ENCODE results near the gene SPEG. TPM values are rescaled to one million over a fixed set of nuclear protein-coding genes. Genes with fewer than 3 reads are reported as not detected.

SPEG gene
- total RNA-seq, 1 donor from 2014 or later = 6.1 TPM

DNA sequence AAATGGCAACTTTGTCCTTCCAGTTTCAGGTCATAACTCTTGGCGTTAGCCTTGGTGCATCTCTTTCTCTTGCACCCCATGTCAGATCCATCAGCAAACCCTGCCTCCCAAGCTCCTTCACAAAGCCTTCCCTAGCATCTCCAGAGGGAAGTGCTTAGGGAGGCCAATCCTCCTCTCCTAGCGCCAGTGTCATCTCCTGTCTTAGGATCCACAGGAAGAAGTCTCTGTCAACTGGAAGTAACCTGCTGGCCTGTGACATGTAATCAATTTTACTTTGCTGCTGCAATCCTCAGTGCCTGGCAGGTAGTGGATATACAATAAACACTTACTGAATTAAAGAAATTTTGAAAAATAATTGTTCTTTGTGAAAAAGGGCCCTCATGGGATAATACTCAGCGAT, 39.0 kb upstream of the SPEG start:
- H3K27me3 Mint-ChIP-seq (ENCODE audit: unreplicated experiment) = peaks cover 2% of the 10 kb centered on the region
- no peak overlapping the region for H3K27ac Mint-ChIP-seq (ENCODE audit: unreplicated experiment)

DNA sequence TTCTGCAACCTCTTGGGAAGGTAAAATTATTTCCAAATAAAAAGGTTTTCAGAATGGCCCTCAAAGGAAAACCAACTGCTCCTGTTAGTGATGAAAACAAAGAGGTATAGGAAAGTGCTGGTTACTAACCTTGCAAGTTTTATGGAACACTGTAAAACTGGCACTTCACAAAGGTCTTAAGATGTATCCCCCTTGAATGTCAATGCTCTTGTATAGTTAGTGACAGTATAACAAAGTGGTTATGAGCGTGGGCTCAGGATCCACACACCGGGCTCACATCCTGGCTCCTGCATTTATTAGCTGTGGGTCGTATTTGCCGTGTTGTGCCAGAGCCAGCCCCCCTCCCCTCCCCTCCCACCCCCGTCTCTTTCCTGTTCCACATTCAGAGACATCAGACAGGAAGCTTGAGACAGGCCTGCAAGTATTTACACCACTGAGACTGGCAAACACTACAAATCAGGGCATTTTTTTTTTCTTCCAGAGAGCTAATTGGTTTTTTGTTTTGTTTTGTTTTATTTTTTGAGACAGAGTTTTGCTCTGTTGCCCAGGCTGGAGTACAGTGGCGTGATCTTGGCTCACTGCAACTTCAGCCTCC, 37.7 kb upstream of the SPEG start:
- Mint-ChIP-seq H3K36me3 (ENCODE audit: low read depth, unreplicated experiment) (no peaks in the 10 kb centered on the region), H3K9me3 (ENCODE audit: unreplicated experiment) (no peaks in the 10 kb centered on the region), H3K4me3 (ENCODE audit: unreplicated experiment) (no peak overlapping the region), H3K27ac (ENCODE audit: unreplicated experiment) (peak overlapping the region; percentile 54), H3K4me1 (ENCODE audit: unreplicated experiment) (peaks cover under 1% of the 10 kb centered on the region), H3K27me3 (ENCODE audit: unreplicated experiment) (peaks cover 2% of the 10 kb centered on the region)
- no peak for DNase-seq (ENCODE audit: low spot score)
- TF ChIP-seq, protein P1, sequence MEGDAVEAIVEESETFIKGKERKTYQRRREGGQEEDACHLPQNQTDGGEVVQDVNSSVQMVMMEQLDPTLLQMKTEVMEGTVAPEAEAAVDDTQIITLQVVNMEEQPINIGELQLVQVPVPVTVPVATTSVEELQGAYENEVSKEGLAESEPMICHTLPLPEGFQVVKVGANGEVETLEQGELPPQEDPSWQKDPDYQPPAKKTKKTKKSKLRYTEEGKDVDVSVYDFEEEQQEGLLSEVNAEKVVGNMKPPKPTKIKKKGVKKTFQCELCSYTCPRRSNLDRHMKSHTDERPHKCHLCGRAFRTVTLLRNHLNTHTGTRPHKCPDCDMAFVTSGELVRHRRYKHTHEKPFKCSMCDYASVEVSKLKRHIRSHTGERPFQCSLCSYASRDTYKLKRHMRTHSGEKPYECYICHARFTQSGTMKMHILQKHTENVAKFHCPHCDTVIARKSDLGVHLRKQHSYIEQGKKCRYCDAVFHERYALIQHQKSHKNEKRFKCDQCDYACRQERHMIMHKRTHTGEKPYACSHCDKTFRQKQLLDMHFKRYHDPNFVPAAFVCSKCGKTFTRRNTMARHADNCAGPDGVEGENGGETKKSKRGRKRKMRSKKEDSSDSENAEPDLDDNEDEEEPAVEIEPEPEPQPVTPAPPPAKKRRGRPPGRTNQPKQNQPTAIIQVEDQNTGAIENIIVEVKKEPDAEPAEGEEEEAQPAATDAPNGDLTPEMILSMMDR (IDR thresholded peaks at IDR 0.05; ENCODE audit: unreplicated experiment) = no peak

More for the DNA sequence above, 39.0 kb upstream of the SPEG start:
- no peak for DNase-seq (ENCODE audit: low spot score)
- H3K36me3 Mint-ChIP-seq (ENCODE audit: low read depth, unreplicated experiment) = no peaks in the 10 kb centered on the region
- no peaks in the 10 kb centered on the region for H3K9me3 Mint-ChIP-seq (ENCODE audit: unreplicated experiment)
- no peak overlapping the region for H3K4me3 Mint-ChIP-seq (ENCODE audit: unreplicated experiment)
- no peaks in the 10 kb centered on the region for H3K4me1 Mint-ChIP-seq (ENCODE audit: unreplicated experiment)
- TF ChIP-seq, protein P1 (IDR thresholded peaks at IDR 0.05; ENCODE audit: unreplicated experiment) = no peak

DNA sequence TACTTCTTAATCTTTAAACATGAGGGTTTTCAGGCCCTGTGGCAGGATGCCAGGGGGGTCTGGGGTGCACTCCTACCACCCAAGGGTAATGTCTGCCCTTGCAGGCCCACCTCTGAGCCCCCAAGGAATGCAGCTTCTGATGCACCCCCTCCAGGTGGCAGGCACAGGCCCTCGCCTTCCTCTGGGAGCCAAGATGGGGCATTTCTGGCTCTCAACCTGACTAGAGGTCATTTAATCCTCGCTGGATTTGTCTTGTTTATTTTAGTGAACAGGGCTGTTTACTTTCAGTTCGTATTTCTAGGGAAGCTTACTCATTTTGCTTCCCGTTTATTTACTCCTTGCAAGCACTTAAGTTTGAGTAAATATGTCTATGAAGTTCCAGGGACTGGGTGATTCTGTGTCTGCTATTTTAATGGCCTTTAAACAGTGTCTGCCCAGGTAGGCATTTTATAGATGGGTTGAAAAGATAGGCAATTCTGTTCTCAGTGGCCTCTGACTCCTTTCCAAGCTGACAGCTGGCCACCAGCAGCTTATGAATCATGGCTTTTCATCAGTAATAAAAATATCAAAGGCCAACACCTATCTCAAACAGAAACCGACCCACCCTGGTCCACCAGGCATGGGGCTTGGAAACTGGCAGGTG, 35.8 kb upstream of the SPEG start:
- Mint-ChIP-seq H3K36me3 (ENCODE audit: low read depth, unreplicated experiment) (no peaks in the 10 kb centered on the region), H3K4me3 (ENCODE audit: unreplicated experiment) (no peak overlapping the region), H3K27ac (ENCODE audit: unreplicated experiment) (no peak overlapping the region), H3K4me1 (ENCODE audit: unreplicated experiment) (peaks cover 7% of the 10 kb centered on the region), H3K9me3 (ENCODE audit: unreplicated experiment) (no peaks in the 10 kb centered on the region), H3K27me3 (ENCODE audit: unreplicated experiment) (no peaks in the 10 kb centered on the region)
- TF ChIP-seq, protein P1 (IDR thresholded peaks at IDR 0.05; ENCODE audit: unreplicated experiment) = no peak
- DNase-seq (ENCODE audit: low spot score) = no peak

DNA sequence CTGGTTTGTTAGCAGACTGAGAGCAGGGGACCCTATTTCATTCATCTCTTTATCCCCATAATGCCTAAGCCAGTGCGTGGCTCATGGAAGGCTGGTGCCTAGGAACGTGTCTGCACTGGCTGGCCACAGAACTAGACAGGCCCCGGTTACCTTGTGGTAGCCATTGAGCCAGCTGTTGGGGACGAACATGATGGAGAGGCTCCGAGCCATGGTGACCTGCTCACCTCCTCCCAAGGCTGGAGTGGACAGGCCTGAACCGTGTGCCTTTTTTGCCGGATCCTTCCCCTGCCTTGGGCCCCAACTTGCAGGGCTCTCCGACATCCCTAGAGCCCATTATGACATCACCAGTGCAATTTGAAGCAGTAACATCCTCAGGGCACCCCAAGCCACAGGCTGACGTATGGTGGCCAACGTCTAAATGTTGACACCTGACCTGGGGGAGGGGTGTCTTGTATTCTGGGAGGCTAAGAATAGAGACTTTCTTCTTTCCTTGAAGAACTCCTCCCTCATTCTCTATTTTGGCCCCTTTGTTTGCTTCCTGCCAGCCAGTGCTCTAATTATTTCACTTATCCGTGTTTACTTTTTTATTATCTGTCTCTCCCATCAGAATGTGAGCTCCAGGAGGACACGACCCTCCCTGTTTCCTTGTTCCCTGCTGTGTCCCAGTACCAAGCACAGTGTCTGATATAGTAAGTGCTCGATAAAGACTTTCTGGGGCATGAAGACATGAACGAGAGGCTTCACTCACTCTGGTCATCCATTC, 34.7 kb upstream of the SPEG start:
- H3K9me3 Mint-ChIP-seq (ENCODE audit: unreplicated experiment) = no peaks in the 10 kb centered on the region
- no peak overlapping the region for H3K27ac Mint-ChIP-seq (ENCODE audit: unreplicated experiment)
- no peak overlapping the region for H3K4me3 Mint-ChIP-seq (ENCODE audit: unreplicated experiment)
- no peak for DNase-seq (ENCODE audit: low spot score)
- no peaks in the 10 kb centered on the region for H3K36me3 Mint-ChIP-seq (ENCODE audit: low read depth, unreplicated experiment)
- TF ChIP-seq, protein P1 (IDR thresholded peaks at IDR 0.05; ENCODE audit: unreplicated experiment) = no peak
- peaks cover 14% of the 10 kb centered on the region for H3K4me1 Mint-ChIP-seq (ENCODE audit: unreplicated experiment)
- H3K27me3 Mint-ChIP-seq (ENCODE audit: unreplicated experiment) = peaks cover 3% of the 10 kb centered on the region

DNA sequence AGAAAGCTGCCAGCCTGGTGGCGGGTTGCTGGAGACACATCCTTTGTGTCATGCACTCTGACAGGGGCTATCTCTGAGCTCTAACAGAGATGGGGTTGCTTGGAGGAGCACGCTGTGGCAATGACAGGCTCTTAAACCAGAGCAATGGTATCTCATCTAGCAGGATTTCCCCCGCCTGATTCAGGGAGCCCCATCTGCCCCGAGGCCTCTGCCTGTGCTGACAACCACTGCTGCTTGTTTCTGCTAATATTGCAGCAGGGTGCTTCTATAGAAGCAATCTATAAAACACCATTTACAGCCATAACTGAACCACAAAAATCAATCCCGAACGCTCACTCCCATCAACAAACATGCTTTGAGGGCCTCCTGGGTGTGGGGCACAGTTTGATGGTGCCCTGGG, 34.1 kb upstream of the SPEG start:
- H3K27ac Mint-ChIP-seq (ENCODE audit: unreplicated experiment) = no peak overlapping the region
- peaks cover 14% of the 10 kb centered on the region for H3K4me1 Mint-ChIP-seq (ENCODE audit: unreplicated experiment)
- H3K4me3 Mint-ChIP-seq (ENCODE audit: unreplicated experiment) = no peak overlapping the region
- H3K27me3 Mint-ChIP-seq (ENCODE audit: unreplicated experiment) = peaks cover 3% of the 10 kb centered on the region
- H3K36me3 Mint-ChIP-seq (ENCODE audit: low read depth, unreplicated experiment) = no peaks in the 10 kb centered on the region
- no peaks in the 10 kb centered on the region for H3K9me3 Mint-ChIP-seq (ENCODE audit: unreplicated experiment)
- TF ChIP-seq, protein P1 (IDR thresholded peaks at IDR 0.05; ENCODE audit: unreplicated experiment) = no peak
- no peak for DNase-seq (ENCODE audit: low spot score)

Data from endothelial cell (in vitro differentiated cells).